Aorta (tissue), 5 donors: ENCODE data around the gene CEP85. TPM values are rescaled to one million over a fixed set of nuclear protein-coding genes. Genes with fewer than 3 reads are reported as not detected.

ENCODE experiments used
- ATAC-seq: fragments of 200-7000 bp; cut with Tn5 transposase; one replicate; pipeline ENCODE4 v1.9.1; 2022; ENCODE audit warnings: moderate library complexity; ENCODE audit not compliant: low FRiP score
- DNase-seq, 2 donors: peaks; one replicate each; pipeline ENCODE4 v3.0.0-alpha.2; 2020
- H3K27ac ChIP-seq, 2 donors: one replicate each; pipeline ENCODE4 v1.5.1; 2013; ENCODE audit warnings: low read length in 2 of 2, mild to moderate bottlenecking in 2 of 2, moderate library complexity in 2 of 2, control low read depth in 1 of 2, inconsistent platforms in 1 of 2, low read depth in 1 of 2
- H3K27me3 ChIP-seq, 2 donors: one replicate each; pipeline ENCODE4 v1.6.1; 2013; ENCODE audit warnings: control low read depth in 1 of 2, low read length in 1 of 2, mild to moderate bottlenecking in 1 of 2, moderate library complexity in 1 of 2; ENCODE audit not compliant: insufficient read depth in 2 of 2, control insufficient read depth in 1 of 2
- H3K36me3 ChIP-seq, 2 donors: one replicate each; pipeline ENCODE4 v1.6.1; 2013; ENCODE audit warnings: control low read depth in 1 of 2, low read length in 1 of 2, mild to moderate bottlenecking in 1 of 2; ENCODE audit not compliant: insufficient read depth in 2 of 2, control insufficient read depth in 1 of 2
- H3K4me1 ChIP-seq, 2 donors: one replicate each; pipeline ENCODE4 v1.6.1; 2013; ENCODE audit warnings: low read length in 2 of 2, control low read depth in 1 of 2, mild to moderate bottlenecking in 1 of 2, moderate library complexity in 1 of 2; ENCODE audit not compliant: insufficient read depth in 2 of 2, control insufficient read depth in 1 of 2
- H3K4me3 ChIP-seq, 2 donors: one replicate each; pipeline ENCODE4 v1.5.1; 2013; ENCODE audit warnings: low read length in 2 of 2, control low read depth in 1 of 2, mild to moderate bottlenecking in 1 of 2
- H3K9me3 ChIP-seq: one replicate; pipeline ENCODE4 v1.6.1; 2013; ENCODE audit warnings: mild to moderate bottlenecking, low read length; ENCODE audit not compliant: control insufficient read depth
- WGBS, 2 donors: extraction: QIAGEN DNeasy Blood & Tissue Kit; methylation state at CpG; one replicate each; pipeline ENCODE4 v1.1.7; 2013; 5-methylcytosine and 5-hydroxymethylcytosine counted together
- intact Hi-C, 2 donors: fragments of 100-400 bp; cut with DNase I; formaldehyde crosslinking; loops; one replicate each; pipeline versions ENCODE4 v1.14.2 to v1.15.0; 2022
- polyA plus RNA-seq, 2 donors: library from polyadenylated mRNA; stranded (reverse); fragments of 200-250 nt; gene quantifications; one replicate each; pipeline ENCODE4 v1.2.3, GENCODE V29; 2013
- total RNA-seq, 2 donors: library from RNA; stranded (reverse); fragmentation: NEBNext Ultra II Directional; extraction: Animal tissue kit (Norgen Biotek cat#: 25700); gene quantifications; one replicate each; pipeline ENCODE4 v1.2.1, GENCODE V29; 2021
- donor health status: healthy with polysubstance abuse.
- donor health status: Bipolar disorder and iron deficiency.
- donor health status: DM: no; HTN: no; CAD: no.
- donor health status: DM: no; HTN: no; CAD: no.
- donor health status: DM: yes; HTN: yes; CAD: no.

CEP85 gene
- total and polyA plus RNA-seq, 4 donors, result 0.74 to 5.9 (median 2.4) TPM

DNA sequence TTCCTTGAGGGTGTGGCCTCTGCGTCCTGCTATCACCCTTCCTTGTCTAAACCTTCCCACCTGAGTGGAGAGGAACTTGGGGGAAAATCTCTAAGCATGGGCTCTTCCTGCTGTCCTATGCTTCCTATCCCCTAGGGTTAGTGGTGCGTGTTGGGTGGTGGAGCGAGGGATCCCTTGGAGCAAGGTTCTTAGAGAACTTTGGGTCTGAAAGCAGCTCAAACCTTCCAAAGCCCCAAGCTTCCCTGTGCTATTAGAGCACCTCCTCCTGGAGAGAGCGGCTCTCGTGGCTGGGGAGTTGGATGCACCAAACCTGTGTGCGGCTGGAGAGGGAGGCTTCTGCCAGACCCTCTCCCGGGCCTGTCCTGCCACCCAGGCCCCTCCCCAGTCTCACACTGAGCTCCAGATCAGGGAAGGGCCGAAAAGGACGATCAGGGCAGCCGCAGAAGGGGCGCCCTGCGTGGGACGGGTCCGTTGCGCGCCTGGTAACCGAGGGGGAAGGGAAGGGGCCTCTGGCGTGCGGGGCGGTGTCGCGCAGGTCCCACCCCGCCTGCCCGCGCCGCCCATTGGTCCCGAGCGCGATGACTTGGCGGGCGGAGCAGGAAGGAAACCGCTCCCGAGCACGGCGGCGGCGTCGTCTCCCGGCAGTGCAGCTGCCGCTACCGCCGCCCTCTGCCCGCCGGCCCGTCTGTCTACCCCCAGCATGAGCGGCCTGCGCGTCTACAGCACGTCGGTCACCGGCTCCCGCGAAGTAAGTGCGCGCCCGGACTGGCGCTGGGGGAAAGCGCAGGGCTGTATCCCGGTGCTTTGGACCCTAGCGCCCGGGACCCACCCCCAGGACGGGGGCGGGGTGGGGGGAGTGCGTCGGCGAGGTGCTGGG is 45.7 kb downstream of the CEP85 start, which contains the start of gene SH3BGRL3:
SH3BGRL3 (plus strand) TSS at position 631 of the 877 bp plus-strand sequence; CDS start at position 701, 70 bp downstream.
- H3K4me3 ChIP-seq, result peak within 1 kb of the TSS; percentile 57 to 70
- no peaks in the 10 kb centered on the region for H3K27me3 ChIP-seq
- ATAC-seq (peak; percentile 91), DNase-seq (peak; percentile 94 to 96)
- H3K9me3 ChIP-seq, result no peaks in the 10 kb centered on the region
- WGBS, 2 donors, result 1% methylated on average over 51 to 66 of the region's 66 CpGs
- H3K4me1 ChIP-seq, result no peaks in the 10 kb centered on the region
- H3K27ac ChIP-seq, result peak within 1 kb of the TSS; percentile 23 to 89
- H3K36me3 ChIP-seq, result no peaks in the 10 kb centered on the region
- intact Hi-C loops, result no loop called here

DNA sequence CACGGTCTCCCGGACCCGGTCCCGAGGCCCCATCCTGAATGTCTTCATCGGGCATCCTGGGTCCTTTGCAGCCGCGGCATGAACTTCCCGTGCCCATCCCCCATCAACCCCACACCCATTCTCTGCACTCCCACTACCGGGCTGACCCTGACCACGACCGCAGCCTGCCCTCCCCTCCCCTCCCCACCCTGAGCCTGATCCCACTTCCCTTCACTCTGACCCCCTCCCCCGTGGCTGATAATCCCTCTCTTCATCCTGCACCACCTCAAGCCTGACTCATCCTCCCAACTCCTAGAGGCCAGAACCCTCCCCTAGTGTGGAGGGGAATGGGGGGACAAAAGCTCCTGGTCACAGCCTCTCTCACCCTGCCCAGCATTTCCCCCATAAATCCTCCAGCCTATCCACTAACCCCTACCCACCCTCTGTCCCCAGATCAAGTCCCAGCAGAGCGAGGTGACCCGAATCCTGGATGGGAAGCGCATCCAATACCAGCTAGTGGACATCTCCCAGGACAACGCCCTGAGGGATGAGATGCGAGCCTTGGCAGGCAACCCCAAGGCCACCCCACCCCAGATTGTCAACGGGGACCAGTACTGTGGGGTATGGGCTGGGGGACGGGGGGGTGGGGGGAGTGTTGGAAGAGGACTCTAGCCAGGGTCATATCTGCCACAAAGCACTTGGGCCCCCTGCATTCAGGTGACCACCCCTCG is 46.5 kb downstream of the CEP85 start:
- DNase-seq, result peak in 1 of 2 donors; percentile 70
- ATAC-seq, result no peak
- Histone ChIP-seq H3K4me1 (no peaks in the 10 kb centered on the region), H3K27me3 (no peaks in the 10 kb centered on the region), H3K4me3 (peak overlapping the region; percentile 57 to 70), H3K27ac (peak overlapping the region in 1 of 2 donors; percentile 89), H3K9me3 (no peaks in the 10 kb centered on the region), H3K36me3 (no peaks in the 10 kb centered on the region)
- intact Hi-C loops, result no loop called here
- WGBS, 2 donors, result 35 to 54% methylated on average over 12 to 20 of the region's 20 CpGs

DNA sequence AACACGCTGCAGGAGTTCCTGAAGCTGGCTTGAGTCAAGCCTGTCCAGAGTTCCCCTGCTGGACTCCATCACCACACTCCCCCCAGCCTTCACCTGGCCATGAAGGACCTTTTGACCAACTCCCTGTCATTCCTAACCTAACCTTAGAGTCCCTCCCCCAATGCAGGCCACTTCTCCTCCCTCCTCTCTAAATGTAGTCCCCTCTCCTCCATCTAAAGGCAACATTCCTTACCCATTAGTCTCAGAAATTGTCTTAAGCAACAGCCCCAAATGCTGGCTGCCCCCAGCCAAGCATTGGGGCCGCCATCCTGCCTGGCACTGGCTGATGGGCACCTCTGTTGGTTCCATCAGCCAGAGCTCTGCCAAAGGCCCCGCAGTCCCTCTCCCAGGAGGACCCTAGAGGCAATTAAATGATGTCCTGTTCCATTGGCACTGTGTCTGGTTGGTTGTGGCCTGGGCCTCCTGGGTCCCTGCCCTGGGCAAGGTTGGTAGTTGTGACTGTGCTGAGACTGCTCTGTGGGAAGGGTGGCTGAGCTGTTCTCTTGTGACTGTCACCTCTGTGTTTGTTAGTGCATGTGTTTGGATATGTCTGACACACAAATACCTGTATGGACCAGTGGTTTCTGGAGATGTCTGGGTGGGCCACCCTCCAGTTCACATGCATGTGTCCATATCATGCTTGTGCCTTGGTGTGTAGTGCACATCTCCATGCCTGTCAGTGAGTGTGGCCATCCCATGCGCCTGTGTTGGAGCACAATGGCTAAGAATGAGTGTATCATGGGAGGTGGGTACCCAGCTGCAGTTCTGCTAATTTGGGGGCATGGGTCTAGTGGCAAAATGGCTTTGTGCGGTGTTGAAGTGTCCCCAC is 47.3 kb downstream of the CEP85 start:
- intact Hi-C loops, result no loop called here
- no peak overlapping the region for H3K27ac ChIP-seq
- no peak overlapping the region for H3K4me3 ChIP-seq
- H3K27me3 ChIP-seq, result no peaks in the 10 kb centered on the region
- no peaks in the 10 kb centered on the region for H3K9me3 ChIP-seq
- 89 to 95% methylated on average over 5 of the region's 5 CpGs for WGBS, 2 donors
- H3K4me1 ChIP-seq, result no peaks in the 10 kb centered on the region
- ATAC-seq (no peak), DNase-seq (no peak)
- H3K36me3 ChIP-seq, result no peaks in the 10 kb centered on the region

DNA sequence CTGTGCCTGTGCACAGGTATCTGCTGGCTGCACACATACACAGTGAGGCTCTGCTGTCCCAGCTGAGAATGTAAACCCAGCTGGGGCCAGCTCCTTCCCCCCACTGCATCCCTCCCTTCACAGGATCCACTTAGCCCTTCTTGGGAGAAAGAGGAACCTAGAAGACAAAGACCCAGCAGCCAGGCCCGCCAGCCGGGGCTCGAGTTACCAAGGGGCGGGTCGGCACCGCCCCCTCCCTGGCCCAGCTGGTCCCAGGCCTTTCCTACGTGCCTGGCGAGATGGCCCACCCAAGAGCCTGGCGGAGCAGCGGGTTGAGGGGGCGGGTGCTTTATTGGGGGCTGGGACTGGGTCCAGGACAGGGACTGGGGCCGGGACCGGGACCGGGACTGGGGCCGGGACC is 48.0 kb downstream of the CEP85 start:
- 41 to 51% methylated on average over 14 to 15 of the region's 15 CpGs for WGBS, 2 donors
- Histone ChIP-seq H3K4me1 (no peaks in the 10 kb centered on the region), H3K36me3 (no peaks in the 10 kb centered on the region), H3K27ac (no peak overlapping the region), H3K9me3 (no peaks in the 10 kb centered on the region), H3K27me3 (no peaks in the 10 kb centered on the region), H3K4me3 (no peak overlapping the region)
- intact Hi-C loops, result no loop called here
- no peak for ATAC-seq
- DNase-seq, result peak in 1 of 2 donors; percentile 80

GRCh38 chr1:26282401-26282918 is 48.5 kb downstream of the CEP85 start:
- no peak overlapping the region for H3K4me3 ChIP-seq
- intact Hi-C loops, result no loop called here
- no peaks in the 10 kb centered on the region for H3K36me3 ChIP-seq
- no peaks in the 10 kb centered on the region for H3K27me3 ChIP-seq
- DNase-seq, result no peak
- no peaks in the 10 kb centered on the region for H3K9me3 ChIP-seq
- H3K4me1 ChIP-seq, result no peaks in the 10 kb centered on the region
- ATAC-seq, result no peak
- 83% methylated on average over 22 of the region's 22 CpGs for WGBS, 2 donors
- H3K27ac ChIP-seq, result no peak overlapping the region

- 76 to 80% methylated on average over 4 of the region's 4 CpGs for WGBS, 2 donors
- Histone ChIP-seq H3K36me3 (no peaks in the 10 kb centered on the region), H3K9me3 (no peaks in the 10 kb centered on the region), H3K4me3 (no peak overlapping the region), H3K27ac (no peak overlapping the region), H3K4me1 (no peaks in the 10 kb centered on the region), H3K27me3 (no peaks in the 10 kb centered on the region)
- ATAC-seq (no peak), DNase-seq (no peak)
- intact Hi-C loops, result no loop called here
Measured at GRCh38 chr1:26283279-26283853, 49.4 kb downstream of the CEP85 start.

- H3K27me3 ChIP-seq, result no peaks in the 10 kb centered on the region
- intact Hi-C loops, result no loop called here
- H3K36me3 ChIP-seq, result no peaks in the 10 kb centered on the region
- ATAC-seq, result no peak
- no peaks in the 10 kb centered on the region for H3K9me3 ChIP-seq
- 92% methylated on average over 12 of the region's 12 CpGs for WGBS, 2 donors
- no peaks in the 10 kb centered on the region for H3K4me1 ChIP-seq
- DNase-seq, result peak in 1 of 2 donors; percentile 41
- H3K4me3 ChIP-seq, result no peak overlapping the region
- H3K27ac ChIP-seq, result peak overlapping the region in 1 of 2 donors; percentile 58
Measured at GRCh38 chr1:26283871-26284596, 50.0 kb downstream of the CEP85 start.
